DMS 273 (cell line): ENCODE results near the gene MAP2K5.

Experiments used
- DNase-seq: peaks from one replicate; lab custom pipeline; 2025; ENCODE audit not compliant: unreplicated experiment; lab: John Stamatoyannopoulos, UW

MAP2K5 gene

GRCh38 chr15:67852418-67852817 lies 309.9 kb downstream of the MAP2K5 start:
- no peak for DNase-seq

- DNase-seq, result no peak
Measured at GRCh38 chr15:67853454-67853853, 311.0 kb downstream of the MAP2K5 start.

GRCh38 chr15:67854358-67854757 lies 311.9 kb downstream of the MAP2K5 start:
- no peak for DNase-seq

- DNase-seq, result no peak
Measured at GRCh38 chr15:67855842-67856241, 313.3 kb downstream of the MAP2K5 start.
